GM19035 (cell line): Measurements from ENCODE around the gene CUEDC1.

ENCODE experiments used
- ATAC-seq: cut with Tn5 transposase; IDR thresholded peaks from one replicate; pipeline ENCODE4 v1.9.1; 2021; ENCODE audit not compliant: unreplicated experiment

CUEDC1 gene

DNA sequence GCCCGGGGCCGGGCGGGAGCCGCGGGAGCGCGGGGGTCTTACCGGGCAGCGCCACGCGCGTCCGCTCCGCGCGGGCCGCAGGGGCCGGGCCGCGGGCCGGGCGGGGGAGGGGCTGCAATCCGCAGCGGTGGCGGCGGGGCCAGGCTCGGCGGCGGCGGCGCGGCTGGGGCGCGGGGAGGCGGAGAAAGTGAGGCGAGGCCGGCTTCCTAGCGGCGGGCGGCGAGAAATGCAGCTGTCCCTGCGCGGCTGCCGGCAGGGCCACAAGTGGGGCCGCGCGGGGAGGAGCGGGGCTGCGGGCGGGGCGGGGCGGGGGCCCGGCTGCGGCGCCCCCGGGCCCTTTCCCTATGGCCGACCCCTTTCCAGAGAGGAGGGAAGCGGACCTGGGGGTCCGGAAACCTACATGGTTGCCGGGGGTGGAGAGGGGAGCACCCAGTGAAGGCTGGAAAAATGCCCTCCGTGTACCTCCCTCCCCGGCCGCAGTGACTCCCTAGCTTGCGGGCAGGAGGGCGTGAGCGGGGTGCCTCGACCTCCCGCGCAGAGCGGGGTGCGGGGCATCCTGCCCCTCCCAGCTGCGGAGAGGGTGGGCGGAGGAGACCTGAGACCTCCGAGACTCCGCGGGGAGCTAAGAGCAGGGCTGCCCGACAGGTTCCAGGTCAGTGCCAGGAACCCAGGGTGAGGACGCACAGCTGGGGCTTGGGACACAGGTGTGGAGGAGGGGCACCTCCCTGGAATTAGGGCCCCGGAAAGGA lies at the start of gene CUEDC1:
Gene CUEDC1, minus strand, starts transcription at position 230 of the 749 bp plus-strand sequence. CDS start 69,848 bp downstream, outside the sequence.
- ATAC-seq, result no peak

- no peak for ATAC-seq
Observed at GRCh38 chr17:58004060-58004459, 48.8 kb upstream of the CUEDC1 start.

DNA sequence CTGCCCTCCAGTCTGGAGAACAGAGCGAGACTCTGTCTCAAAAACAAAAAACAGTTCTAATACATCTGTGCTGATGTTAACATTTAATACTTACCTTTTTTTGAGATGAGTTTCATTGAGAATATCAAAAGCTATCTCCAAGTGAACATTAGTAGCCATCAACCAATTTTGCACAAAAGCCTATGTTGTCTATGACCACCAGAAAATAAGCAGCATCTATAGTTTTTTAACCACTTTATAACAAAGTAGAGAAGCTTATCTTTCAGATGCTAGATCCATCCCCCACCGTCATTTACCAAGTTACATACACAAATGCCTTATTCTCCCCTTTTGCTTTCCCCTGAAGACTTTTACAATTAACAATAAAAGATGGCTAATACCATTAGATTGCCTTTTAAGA lies 47.8 kb upstream of the CUEDC1 start:
- no peak for ATAC-seq

GRCh38 chr17:58002154-58002948 lies 47.1 kb upstream of the CUEDC1 start:
- no peak for ATAC-seq

GRCh38 chr17:58001461-58002124 lies 46.4 kb upstream of the CUEDC1 start:
- ATAC-seq, result no peak

- ATAC-seq, result no peak
Observed at GRCh38 chr17:57999496-58000017, 44.3 kb upstream of the CUEDC1 start.

GRCh38 chr17:57999010-57999495 lies 43.8 kb upstream of the CUEDC1 start:
- no peak for ATAC-seq

- no peak for ATAC-seq
Observed at GRCh38 chr17:57997085-57997809, 42.0 kb upstream of the CUEDC1 start.

- ATAC-seq, result peak; percentile 70
Observed at GRCh38 chr17:57995076-57995956, 40.1 kb upstream of the CUEDC1 start.

DNA sequence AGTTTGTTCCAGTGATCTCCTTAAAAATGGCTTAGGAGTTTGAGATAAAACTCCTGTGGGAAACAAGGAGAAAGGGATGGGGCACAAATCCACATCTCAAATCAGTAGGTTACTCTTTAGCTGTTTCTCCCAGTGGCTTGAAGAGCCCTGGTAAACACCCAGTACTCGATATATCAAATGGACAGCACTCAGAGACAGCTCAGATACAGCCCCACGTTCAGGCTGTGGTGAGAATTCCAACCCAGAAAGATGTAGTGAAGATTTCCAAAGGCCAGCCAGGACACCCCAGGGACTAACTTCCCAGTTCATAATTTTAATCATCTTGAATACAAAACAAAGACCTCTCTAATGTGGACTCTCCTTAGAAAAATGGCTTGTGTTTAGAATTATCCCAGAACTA lies 39.2 kb upstream of the CUEDC1 start:
- ATAC-seq, result no peak

- no peak for ATAC-seq
Observed at GRCh38 chr17:57993471-57994365, 38.5 kb upstream of the CUEDC1 start.

GRCh38 chr17:57991537-57991936 lies 36.3 kb upstream of the CUEDC1 start:
- ATAC-seq, result no peak

DNA sequence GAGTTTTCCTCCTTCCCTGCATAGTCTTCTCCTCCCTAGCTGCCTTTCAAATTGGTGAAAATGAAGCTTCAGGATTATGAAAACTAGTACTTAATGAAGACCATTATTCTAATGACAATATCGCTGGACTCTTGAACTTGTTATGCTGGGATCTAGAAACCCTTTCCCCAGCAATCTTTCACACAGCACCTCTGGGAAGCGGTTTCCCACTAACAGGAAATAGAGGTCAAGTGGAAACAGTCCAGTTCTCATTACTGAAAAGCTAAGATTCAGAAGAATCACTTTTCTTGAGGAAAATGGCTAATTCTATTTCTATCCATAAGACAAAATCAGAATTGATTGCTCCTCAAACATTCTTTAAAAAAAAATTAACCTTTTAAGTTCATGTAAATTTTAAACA lies 34.8 kb upstream of the CUEDC1 start:
- no peak for ATAC-seq

DNA sequence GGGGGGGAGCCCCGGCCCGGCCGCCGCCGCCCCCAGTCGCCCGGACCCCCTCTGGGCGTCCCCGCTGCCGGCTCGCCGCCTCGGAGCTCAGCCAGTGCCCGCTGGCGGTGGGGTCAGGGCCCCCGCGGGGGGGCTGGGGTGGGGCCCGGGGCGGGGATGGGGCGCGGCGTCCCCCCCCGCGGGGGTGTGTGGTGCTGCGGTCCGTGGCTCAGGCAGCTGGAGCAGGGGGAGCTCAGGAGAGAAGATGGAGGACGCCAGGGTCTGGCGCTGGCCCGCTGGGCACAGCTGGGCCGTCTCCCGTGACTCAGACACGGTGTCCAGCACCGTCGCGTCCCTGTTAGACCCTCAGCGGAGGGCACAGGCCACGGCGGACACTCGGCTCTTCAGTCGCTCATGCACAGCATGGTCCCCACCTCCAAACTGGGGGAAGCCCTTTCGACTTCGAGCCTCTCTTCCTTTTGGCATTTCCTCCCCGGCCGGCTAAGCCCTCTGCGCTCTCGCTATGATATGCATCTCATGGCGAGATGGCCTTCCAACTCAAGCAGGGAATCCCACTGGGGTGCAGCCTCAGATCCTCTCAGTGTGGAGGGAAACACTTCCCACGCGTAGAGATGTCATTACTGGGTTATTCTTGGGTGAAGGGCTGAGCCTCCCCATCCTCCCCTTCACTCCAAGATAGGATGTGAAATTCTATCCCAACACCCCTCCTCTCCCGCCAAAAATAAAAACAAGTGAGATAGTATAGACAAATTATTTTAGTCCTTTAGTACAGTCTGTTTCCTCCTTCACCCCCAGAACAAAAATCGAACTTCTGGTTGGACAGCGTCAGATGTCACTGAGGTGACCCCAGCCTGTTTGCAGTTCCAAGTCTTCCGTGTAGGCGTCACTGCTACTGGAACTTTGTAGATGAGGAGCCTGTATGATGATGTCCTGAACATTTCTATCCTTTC lies 33.4 kb upstream of the CUEDC1 start:
- peak; percentile 69 for ATAC-seq

GRCh38 chr17:57987581-57988300 lies 32.5 kb upstream of the CUEDC1 start, which contains the start of gene VEZF1:
VEZF1 (minus strand) TSS chr17:57988254; CDS start chr17:57988111, 143 bp downstream.
- peak; percentile 64 for ATAC-seq

DNA sequence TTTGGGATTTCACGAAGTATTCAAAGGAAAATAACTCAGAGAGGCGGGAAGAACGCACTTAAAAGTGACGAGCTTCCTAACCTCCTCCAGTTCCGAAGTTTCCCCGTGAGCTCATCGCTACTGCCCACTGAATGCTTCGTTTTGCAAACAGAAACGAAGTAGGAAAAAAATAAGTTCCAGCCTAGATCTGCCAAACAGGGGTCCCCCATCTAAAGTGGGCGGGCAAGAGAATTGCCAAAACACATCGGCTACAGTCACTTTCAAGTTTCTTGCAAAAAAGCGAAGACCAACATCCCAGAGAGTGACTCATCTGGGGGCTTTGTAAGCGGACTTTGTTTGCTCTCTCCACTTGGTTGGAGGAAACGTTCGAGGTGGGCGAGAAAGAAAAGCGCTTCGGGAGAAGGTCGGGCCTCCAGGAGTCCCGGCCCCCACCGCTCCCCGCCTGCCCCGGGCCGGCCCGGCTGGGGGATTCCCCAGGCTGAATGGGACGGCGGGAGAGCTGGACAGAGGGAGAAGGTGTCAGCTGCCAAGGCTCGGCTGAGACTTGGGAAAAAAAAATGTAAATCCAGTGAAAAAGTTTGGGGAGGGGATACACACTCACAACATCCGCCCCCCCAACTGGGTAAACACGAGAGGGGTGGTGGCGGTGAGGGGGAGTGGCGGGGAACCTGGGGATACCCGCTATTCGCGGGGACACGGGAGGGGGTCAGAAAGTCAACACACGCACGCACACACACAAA lies 31.8 kb upstream of the CUEDC1 start:
- ATAC-seq, result peak; percentile 2
